ENCODE data around the gene SMIM21.

DNA sequence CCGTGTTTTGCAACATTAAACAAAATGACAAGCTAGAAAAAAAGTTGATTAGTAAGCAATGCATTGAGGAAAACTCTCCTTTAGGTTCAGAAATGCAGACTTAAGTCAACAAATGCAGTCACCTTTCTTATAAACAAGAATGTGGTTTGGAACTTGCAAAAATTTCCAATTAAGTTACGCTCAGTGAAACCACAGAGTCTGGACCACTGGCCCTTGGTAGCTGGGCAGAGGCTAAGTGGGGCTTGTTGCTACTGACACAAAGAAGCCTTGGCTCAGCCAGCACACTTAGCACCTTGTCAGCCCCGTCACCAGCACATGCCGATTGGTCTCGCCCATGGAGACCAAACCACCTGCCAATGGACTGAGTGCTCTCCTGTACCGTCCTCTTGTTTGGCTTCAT lies 53.0 kb downstream of the SMIM21 start:
- TF ChIP-seq CTCF (IDR thresholded peaks at IDR 0.05) (no peak), POLR2A (IDR thresholded peaks at IDR 0.05) (no peak), EP300 (IDR thresholded peaks at IDR 0.05) (no peak)
